HG03064 (cell line): Measurements from ENCODE around the gene CHMP6.

Experiments
- ATAC-seq: cut with Tn5 transposase; IDR thresholded peaks from one replicate; pipeline ENCODE4 v1.9.1; 2021; ENCODE audit warnings: low read depth; ENCODE audit not compliant: unreplicated experiment

The CHMP6 gene

DNA sequence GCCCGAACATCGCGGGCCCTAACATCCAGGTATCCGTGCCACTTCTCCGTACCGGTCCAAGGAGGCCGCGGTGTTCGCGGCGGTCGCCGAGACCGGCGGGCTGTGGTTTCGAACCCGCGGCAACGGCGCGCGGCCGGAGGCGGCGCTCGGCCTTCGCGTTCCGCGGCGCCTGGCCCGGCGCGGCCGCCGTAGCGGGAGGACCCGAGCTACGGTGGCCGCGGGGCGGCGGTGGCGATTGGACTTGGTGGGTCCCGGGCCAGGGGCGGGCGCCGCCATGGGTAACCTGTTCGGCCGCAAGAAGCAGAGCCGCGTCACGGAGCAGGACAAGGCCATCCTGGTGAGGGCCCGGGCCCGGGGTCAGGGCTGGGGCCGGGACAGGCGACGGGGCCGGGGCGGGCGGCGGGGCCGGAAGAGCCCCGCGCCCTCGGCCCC is at the start of gene CHMP6:
Gene CHMP6 (plus strand): TSS at position 197 of the 432 bp plus-strand sequence. CDS start 78 bp downstream, at position 275.
- ATAC-seq = no peak

- ATAC-seq = no peak
Measured at GRCh38 chr17:80942423-80943345, 49.0 kb upstream of the CHMP6 start.

GRCh38 chr17:80943346-80944145 is 48.1 kb upstream of the CHMP6 start:
- no peak for ATAC-seq

- ATAC-seq = no peak
Measured at GRCh38 chr17:80944326-80944725, 47.3 kb upstream of the CHMP6 start.

GRCh38 chr17:80945736-80946135 is 45.9 kb upstream of the CHMP6 start:
- ATAC-seq = no peak

DNA sequence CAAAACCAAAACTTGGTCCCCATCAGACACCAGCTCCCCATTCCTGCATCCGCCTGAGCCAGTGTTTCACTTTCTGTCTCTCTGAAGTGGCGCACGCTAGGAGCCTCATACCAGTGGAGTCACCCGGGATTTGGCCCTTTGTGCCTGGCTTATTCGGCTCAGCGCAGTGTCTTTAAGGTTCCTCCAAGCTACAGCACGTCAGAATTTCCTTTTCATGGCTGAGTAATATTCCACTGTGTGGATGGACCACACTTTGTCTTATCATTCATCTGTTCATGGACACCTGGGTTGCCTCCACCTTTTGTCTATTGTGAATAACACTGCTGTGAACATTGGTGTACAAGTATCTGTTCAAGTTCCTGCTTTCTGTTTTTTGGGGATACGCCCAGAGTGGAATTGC is 45.2 kb upstream of the CHMP6 start:
- ATAC-seq = no peak

DNA sequence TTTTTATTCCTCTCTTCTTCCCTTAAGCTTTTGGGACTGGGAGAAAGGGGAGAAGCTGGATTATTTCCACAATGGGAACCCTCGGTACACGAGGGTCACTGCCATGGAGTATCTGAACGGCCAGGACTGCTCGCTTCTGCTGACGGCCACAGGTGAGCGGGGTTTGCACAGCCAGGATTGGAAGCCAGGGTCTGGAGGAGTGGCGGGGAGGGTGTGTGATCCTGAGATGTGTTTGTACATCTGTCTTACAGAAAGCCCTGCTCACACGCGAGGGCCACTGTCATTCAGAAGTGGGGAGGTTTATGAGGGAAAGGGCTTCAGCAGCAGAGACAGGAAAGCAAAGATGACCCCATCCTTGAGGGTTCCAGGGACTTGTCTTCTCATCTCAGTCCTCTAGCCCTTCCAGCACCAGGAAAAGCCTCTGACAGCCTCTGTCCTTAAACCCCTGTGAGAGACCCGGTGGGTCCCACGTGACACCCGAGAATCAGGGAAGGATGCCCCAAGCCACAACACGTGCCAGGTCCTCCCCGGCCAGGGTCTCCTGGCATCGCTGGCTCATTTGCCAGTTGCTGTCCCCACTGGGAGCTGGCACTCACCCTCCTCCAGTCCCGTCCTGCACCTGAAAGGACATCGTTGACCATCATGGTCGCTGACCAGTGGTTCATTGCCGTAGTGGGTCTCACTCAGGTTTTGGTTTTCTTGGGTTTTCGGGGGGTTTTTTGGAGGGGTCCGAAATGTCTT is 44.3 kb upstream of the CHMP6 start:
- no peak for ATAC-seq

DNA sequence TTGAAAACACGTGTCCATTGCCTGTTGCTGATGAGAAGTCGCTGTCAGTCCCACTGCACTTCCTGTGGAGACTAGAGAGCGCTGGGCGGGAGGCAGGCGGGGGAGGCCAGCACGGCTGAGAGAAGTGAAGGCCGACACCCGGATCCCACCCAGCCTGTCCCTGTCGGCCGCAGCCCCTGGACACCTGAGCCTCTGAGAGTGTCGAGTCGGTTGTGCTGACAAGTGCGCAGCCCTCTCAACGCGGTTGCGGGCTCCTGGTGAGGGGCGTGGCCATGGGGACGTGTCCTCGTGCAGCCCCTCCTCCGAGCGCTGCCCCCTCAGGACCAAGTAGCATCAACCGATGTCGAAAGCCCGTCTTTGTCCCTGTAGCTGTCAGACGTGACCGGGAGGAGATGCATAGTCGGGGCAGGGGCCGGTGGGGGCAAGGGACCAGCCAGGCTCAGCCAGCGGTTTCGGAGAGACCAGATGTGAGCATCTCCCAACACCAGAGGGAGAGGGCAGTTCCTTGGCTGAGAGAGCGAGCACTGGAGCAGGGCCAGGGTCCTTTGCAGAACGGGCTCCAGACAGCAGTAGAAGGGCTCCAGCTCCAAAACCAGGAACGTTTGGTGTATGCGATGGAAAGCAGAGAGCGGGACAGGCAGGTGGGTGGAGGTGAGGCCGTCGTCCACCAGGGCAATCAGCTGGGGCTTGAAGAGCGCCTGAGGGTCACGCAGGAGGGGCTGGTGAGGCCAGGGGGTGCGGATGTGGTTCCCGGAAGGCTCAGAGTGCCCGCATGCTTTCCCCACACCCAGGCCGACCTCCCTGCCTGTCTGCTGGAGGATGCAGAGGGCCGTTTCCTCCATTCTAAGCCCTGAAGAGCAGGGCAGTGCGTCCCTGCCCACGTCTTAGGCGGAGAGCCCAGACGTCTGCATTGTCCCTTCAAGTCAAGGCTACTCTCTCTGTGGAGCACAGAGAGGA is 43.3 kb upstream of the CHMP6 start:
- no peak for ATAC-seq

DNA sequence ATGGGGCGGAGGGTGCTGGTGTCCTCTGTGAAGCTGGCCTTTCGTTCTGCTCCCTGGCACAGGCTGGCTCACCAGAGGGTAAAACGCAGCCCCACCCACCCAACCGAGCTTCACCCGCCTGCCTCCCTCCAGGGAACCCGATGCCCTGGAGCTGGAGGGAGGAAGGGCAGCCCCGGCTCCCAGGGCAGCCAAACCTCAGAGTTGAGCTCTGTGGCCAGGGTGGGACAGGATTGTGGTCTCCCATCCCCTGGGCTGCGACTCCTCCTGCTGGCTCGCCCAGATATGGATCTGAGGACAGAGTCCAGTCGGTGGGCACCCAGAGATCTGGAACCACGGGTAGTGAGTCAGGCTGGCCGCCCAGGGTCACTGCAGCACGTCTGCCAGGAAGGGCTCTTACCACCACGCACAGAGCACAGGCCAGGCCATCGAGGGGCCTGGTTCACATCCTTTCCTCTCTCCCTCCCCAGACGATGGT is 42.6 kb upstream of the CHMP6 start:
- ATAC-seq = no peak

DNA sequence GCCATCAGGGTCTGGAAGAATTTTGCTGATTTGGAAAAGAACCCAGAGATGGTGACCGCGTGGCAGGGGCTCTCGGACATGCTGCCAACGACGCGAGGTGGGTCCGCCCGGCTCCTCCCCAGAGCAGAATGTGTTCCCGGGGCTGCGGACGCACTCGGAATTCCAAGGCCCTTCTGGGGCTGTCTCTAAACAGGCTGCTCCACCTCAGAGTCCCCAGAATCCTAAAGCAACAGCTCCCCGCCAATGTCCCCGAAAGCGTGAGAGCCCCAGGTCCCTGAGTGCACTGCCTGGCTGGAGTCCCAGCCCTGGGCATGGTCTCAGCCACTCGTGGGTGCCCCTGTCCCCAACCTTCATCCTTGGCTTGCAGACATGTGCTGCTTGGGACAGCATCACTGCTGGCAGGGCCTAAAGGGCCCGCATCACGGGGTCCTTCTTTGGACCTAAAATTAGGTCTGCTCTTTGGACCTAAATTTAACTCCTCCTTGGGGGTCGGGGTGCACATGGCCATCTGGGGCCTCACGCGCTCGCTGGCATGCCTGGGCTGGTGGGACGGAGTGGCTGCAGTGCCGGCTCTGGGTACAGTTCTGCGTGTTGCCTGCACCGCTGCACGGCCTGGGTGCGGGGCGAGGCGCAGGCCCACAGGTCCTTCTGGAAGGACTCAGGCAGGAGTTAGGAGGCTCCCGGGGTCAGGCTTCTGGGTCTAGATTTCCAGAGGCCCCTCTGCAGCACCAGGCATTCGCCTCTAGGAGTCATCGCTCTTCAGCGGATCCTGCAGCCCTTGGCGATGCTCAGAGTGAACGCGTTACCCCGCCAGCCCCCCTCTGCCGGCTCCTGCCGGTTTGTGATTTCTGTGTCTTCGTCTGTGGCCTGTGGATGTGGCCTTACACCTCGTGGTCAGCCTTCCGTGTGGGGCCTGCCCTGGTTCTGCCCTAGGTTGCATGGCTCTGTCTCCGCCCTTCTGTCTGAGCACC is 41.9 kb upstream of the CHMP6 start:
- ATAC-seq = no peak

DNA sequence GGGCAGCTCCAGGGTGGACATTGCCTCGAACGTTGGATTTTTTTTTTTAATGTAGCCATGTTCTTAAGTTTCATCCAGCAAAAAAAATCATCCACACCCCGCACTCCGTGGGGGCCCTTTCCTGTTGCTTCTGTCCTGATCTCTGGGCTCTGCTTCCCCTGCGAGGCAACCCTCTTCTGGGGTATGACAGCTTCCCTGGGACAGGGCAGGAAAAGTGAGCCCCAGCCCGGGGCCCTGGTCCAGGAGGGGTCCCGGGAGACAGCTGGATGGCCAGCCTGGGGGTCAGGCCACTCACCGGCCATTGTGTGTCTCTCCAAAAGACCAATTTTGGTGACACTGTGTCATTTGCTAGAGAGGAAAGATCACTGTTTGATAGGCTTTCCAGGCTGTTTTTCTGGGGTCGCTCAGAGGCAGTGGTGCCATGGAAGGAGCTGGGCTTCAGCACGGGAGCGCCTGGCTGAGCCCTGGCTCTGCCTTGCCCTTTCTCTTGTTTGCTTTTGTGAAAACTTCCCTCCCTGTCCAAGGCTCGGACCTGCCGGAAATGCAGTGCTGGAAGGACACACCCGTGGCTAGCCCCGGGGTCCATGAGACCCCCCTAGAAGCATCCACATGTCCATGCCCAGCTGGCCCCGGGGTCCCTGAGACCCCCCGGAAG is 41.0 kb upstream of the CHMP6 start:
- ATAC-seq = no peak

- no peak for ATAC-seq
Measured at GRCh38 chr17:80951121-80952090, 40.2 kb upstream of the CHMP6 start.

DNA sequence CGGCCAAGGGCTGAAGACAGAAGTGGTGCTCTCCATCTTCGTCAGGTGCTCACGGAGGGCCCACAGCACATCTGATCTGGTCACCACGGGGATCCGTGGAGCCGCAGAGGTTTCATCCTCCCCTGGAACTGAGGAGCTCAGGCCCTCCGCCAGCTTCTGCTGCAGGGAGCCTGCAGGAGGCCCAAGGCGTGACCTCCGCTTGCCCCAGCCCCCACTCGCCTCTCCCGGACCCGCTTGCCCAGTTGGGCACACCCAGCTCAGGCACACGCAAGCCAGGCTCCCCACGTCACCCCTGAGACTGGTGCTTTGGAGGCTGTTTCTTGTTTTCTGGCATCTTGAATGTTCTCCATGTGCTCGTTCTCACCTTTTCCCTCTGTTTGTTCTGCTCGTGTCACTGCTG is 39.4 kb upstream of the CHMP6 start:
- no peak for ATAC-seq

DNA sequence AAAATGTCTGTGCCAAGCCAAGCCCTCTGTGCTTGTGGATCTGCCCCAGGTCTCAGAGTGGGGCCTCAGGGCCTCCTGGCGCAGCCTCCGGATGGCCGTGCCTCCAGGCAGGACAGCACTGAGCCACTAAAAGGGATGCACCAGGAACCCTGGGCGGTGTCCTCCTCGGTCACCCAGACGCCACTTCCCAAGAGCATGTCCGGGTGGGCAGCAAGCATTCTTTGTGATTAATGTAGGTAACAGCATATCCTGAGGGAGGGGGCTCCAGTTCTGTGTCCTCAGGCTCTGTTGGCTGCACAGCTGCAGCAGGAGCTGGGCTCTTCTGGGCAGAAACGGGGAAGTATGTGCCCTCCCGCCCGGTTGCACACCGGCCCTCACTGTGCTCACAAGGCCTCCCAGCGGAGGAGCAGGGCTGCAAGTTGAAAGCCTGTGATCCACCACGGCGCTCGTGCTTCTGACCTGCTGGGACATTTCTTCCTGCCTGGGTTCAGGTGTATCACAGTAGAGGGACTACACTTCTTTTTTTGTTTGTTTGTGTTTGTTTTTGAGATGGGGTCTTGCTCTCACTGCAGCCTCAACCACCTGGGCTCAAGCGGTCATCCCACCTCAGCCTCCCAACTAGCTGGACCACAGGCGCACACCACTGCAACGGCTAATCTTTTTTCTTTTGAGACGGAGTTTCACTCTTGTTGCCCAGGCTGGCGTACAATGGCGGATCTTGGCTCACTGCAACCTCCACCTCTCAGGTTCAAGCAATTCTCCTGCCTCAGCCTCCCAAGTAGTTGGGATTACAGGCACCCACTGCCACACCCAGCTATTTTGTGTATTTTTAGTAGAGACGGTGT is 37.9 kb upstream of the CHMP6 start:
- no peak for ATAC-seq

GRCh38 chr17:80955078-80955477 is 36.6 kb upstream of the CHMP6 start:
- ATAC-seq = no peak
